HEK293 (cell line): ENCODE data around the gene ZNF609.

Source experiments
- CTCF ChIP-seq: fragments of 450-650 bp; formaldehyde crosslinking; IDR thresholded peaks from 2 replicates; pipeline ENCODE4 v1.5.1; 2016; ENCODE audit warnings: missing biosample characterization, missing genetic modification characterization
- ZBTB8A ChIP-seq: fragments of 450-650 bp; formaldehyde crosslinking; IDR thresholded peaks from 2 replicates; pipeline ENCODE4 v1.5.1; 2016; ENCODE audit warnings: missing biosample characterization, missing genetic modification characterization

DNA sequence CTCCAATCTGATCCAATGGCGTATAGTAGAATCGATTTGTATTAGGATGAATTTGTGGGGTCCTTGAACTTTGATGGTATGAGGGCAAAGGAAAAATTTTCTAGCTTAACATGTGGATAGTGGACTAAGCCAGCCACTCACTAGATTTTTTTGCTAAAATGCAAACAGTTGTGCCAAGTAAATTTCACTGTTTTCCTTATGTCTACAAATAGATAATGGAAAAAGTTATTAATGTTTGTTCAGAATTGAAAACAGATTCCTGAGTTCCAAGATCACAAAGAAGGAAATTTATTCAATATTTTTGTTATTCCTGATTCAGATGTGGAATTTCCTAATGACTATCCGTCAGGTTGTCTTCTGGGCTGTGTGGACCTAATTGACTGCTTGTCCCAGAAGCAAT lies 35.2 kb upstream of the ZNF609 start:
- TF ChIP-seq ZBTB8A (tag by site-specific recombination) (no peak), CTCF (tag by site-specific recombination) (no peak)
